ENCODE data around the gene M1AP.

DNA sequence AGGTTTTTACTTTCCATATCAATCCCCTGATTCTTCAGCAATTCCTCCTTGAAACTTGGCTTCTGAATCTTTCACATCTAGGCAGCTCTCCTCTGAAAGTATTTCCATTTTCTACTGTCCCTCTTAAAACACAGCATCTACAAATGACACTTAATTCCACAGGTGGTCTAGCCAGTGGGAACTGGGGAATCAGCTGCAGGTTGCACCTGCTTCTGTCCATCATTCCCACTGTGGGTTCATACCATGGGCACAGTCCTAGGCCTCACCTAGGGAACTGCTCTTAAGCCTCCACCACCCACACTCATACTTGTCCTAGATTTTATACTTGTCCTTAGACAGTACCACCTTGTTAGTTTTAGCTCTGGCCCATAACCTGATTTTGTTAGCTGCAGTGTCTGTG lies 96.6 kb downstream of the M1AP start:
- TF ChIP-seq POLR2A (IDR thresholded peaks at IDR 0.05) = no peak
- TF ChIP-seq, protein P1, sequence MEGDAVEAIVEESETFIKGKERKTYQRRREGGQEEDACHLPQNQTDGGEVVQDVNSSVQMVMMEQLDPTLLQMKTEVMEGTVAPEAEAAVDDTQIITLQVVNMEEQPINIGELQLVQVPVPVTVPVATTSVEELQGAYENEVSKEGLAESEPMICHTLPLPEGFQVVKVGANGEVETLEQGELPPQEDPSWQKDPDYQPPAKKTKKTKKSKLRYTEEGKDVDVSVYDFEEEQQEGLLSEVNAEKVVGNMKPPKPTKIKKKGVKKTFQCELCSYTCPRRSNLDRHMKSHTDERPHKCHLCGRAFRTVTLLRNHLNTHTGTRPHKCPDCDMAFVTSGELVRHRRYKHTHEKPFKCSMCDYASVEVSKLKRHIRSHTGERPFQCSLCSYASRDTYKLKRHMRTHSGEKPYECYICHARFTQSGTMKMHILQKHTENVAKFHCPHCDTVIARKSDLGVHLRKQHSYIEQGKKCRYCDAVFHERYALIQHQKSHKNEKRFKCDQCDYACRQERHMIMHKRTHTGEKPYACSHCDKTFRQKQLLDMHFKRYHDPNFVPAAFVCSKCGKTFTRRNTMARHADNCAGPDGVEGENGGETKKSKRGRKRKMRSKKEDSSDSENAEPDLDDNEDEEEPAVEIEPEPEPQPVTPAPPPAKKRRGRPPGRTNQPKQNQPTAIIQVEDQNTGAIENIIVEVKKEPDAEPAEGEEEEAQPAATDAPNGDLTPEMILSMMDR (IDR thresholded peaks at IDR 0.05) = no peak
